Spleen (tissue), 11 donors: ENCODE data around the gene TTC32. TPM values are rescaled to one million over a fixed set of nuclear protein-coding genes. Genes with fewer than 3 reads are reported as not detected.
A peak's percentile ranks its signal among the peaks of the same experiment; 100 is the strongest.

Source experiments
- DNase-seq: peaks from one replicate; pipeline ENCODE4 v3.0.0-alpha.2; 2020
- H3K27ac ChIP-seq, 8 donors: fragments of 200-600 bp; sonication (generic) in 7 of 8; 1 replicate in 4 of 8; 2 replicates in 4 of 8; pipeline versions ENCODE4 v1.5.0 to v1.8.0; 2016 to 2021; ENCODE audit warnings: inconsistent platforms in 4 of 8, mild to moderate bottlenecking in 4 of 8, moderate library complexity in 1 of 8
- H3K27me3 ChIP-seq, 7 donors: fragments of 200-600 bp; sonication (generic) in 6 of 7; replicated peaks in 1 of 7; 1 replicate in 4 of 7; 2 replicates in 3 of 7; pipeline versions ENCODE4 v1.5.0 to v1.8.0; 2016 to 2021; ENCODE audit warnings: inconsistent platforms in 3 of 7, mild to moderate bottlenecking in 1 of 7
- H3K36me3 ChIP-seq, 6 donors: fragments of 200-600 bp; sonication (generic) in 5 of 6; 1 replicate in 4 of 6; 2 replicates in 2 of 6; pipeline versions ENCODE4 v1.5.0 to v1.8.0; 2016 to 2021; ENCODE audit warnings: inconsistent platforms in 2 of 6
- H3K4me1 ChIP-seq, 6 donors: fragments of 200-600 bp; sonication (generic) in 5 of 6; 1 replicate in 3 of 6; 2 replicates in 3 of 6; pipeline versions ENCODE4 v1.5.0 to v1.8.0; 2016 to 2021; ENCODE audit warnings: inconsistent platforms in 3 of 6
- H3K4me3 ChIP-seq, 8 donors: fragments of 200-600 bp; sonication (generic) in 7 of 8; 1 replicate in 4 of 8; 2 replicates in 4 of 8; pipeline versions ENCODE4 v1.5.0 to v1.8.0; 2016 to 2021; ENCODE audit warnings: inconsistent platforms in 4 of 8, mild to moderate bottlenecking in 4 of 8, moderate library complexity in 2 of 8
- H3K9me3 ChIP-seq, 8 donors: fragments of 200-600 bp; sonication (generic) in 7 of 8; 1 replicate in 4 of 8; 2 replicates in 4 of 8; pipeline versions ENCODE4 v1.5.0 to v1.8.0; 2016 to 2021; ENCODE audit warnings: inconsistent platforms in 4 of 8
- CTCF ChIP-seq, 11 experiments: fragments of 200-600 bp in 7 of 11; fragments of 450-650 bp in 4 of 11; sonication (generic) in 4 of 11; IDR thresholded peaks in 8 of 11; conservative IDR thresholded peaks in 3 of 11; 1 replicate in 7 of 11; 2 replicates in 4 of 11; pipeline versions ENCODE4 v1.4.0 to v1.8.0; 2016 to 2021; ENCODE audit warnings: antibody characterized with exemption in 11 of 11, inconsistent platforms in 4 of 11, mild to moderate bottlenecking in 1 of 11
- POLR2A ChIP-seq, 3 donors: fragments of 450-650 bp; IDR thresholded peaks; one replicate each; pipeline ENCODE4 v1.5.1; 2017; ENCODE audit warnings: antibody characterized with exemption in 3 of 3, mild to moderate bottlenecking in 1 of 3
- POLR2AphosphoS5 ChIP-seq, 3 donors: sonication (generic); formaldehyde crosslinking; IDR thresholded peaks; one replicate each; pipeline ENCODE4 v1.5.1; 2017; ENCODE audit warnings: antibody characterized with exemption in 3 of 3
- WGBS, 5 donors: extraction: QIAGEN DNeasy Blood & Tissue Kit in 3 of 5; methylation state at CpG; one replicate each; pipeline versions ENCODE4 v1.1.5 to v1.1.7; 2013 to 2018; 5-methylcytosine and 5-hydroxymethylcytosine counted together
- intact Hi-C: fragments of 100-400 bp; cut with DNase I; formaldehyde crosslinking; loops from one replicate; pipeline ENCODE4 v1.15.0; 2023; ENCODE audit warnings: low total_unique reads
- polyA plus RNA-seq, 3 donors: library from polyadenylated mRNA; stranded (reverse); fragments of 200-250 nt; gene quantifications; one replicate each; pipeline ENCODE4 v1.2.1, GENCODE V29; 2013
- total RNA-seq, 7 donors: library from RNA; depleted of rRNA in 3 of 7; stranded (reverse); fragments of >200 nt in 3 of 7; fragmentation: NEBNext Ultra II Directional in 4 of 7; extraction: Animal tissue kit (Norgen Biotek cat#: 25700) in 4 of 7; gene quantifications; one replicate each; pipeline versions ENCODE4 v1.1.0 to v1.2.1, GENCODE V29; 2016 to 2021
- donor health status: healthy with polysubstance abuse.
- donor health status: DM: no; HTN: no; CAD: no; lungs with moderate emphysema.
- donor health status: DM: no; HTN: no; CAD: no.
- donor health status: Bipolar disorder and iron deficiency.
- donor health status: healthy.
- donor health status: DM: no; HTN: no; CAD: no.
- donor health status: DM: yes; HTN: yes; CAD: no.

Gene TTC32
- total and polyA plus RNA-seq, 10 donors, result 17.7 to 47.6 (median 24.9) TPM

GRCh38 chr2:19916385-19916950 is 14.7 kb upstream of the TTC32 start:
- Histone ChIP-seq H3K36me3 (peaks cover 0 to 18% (median 0%) of the 10 kb centered on the region in 6 donors), H3K4me3 (no peak overlapping the region), H3K4me1 (no peaks in the 10 kb centered on the region), H3K9me3 (no peaks in the 10 kb centered on the region), H3K27ac (no peak overlapping the region), H3K27me3 (no peaks in the 10 kb centered on the region)
- DNase-seq, result no peak
- intact Hi-C loops, result no loop called here
- no peak for TF ChIP-seq POLR2A (IDR thresholded peaks at IDR 0.05)
- no peak for TF ChIP-seq POLR2AphosphoS5 (IDR thresholded peaks at IDR 0.05)
- no peak for TF ChIP-seq CTCF (IDR thresholded peaks at IDR 0.05 in 8 of 11, conservative IDR thresholded peaks at IDR 0.05 in 3 of 11)
- WGBS, 5 donors, result 74 to 93% (median 89%) methylated on average over 4 to 6 of the region's 6 CpGs

- no peak for TF ChIP-seq POLR2AphosphoS5 (IDR thresholded peaks at IDR 0.05)
- TF ChIP-seq POLR2A (IDR thresholded peaks at IDR 0.05), result no peak
- no peak for TF ChIP-seq CTCF (IDR thresholded peaks at IDR 0.05 in 8 of 11, conservative IDR thresholded peaks at IDR 0.05 in 3 of 11)
- Histone ChIP-seq H3K27ac (no peak overlapping the region), H3K4me3 (no peak overlapping the region), H3K4me1 (no peaks in the 10 kb centered on the region), H3K27me3 (no peaks in the 10 kb centered on the region), H3K36me3 (peaks cover 0 to 19% (median 0%) of the 10 kb centered on the region in 6 donors), H3K9me3 (no peaks in the 10 kb centered on the region)
- DNase-seq, result no peak
- WGBS, 5 donors, result 80 to 95% (median 87%) methylated on average over 1 of the region's 1 CpG
- intact Hi-C loops, result no loop called here
Measured at GRCh38 chr2:19914266-19914975, 12.6 kb upstream of the TTC32 start.

GRCh38 chr2:19911808-19912509 is 10.2 kb upstream of the TTC32 start:
- 92 to 98% (median 95%) methylated on average over 9 of the region's 9 CpGs for WGBS, 5 donors
- H3K4me3 ChIP-seq, result no peak overlapping the region
- H3K4me1 ChIP-seq, result no peaks in the 10 kb centered on the region
- no peaks in the 10 kb centered on the region for H3K27me3 ChIP-seq
- DNase-seq, result no peak
- H3K9me3 ChIP-seq, result no peaks in the 10 kb centered on the region
- H3K36me3 ChIP-seq, result peaks cover 0 to 19% (median 0%) of the 10 kb centered on the region in 6 donors
- intact Hi-C loops, result no loop called here
- H3K27ac ChIP-seq, result no peak overlapping the region
- TF ChIP-seq CTCF (IDR thresholded peaks at IDR 0.05 in 8 of 11, conservative IDR thresholded peaks at IDR 0.05 in 3 of 11) (no peak), POLR2A (IDR thresholded peaks at IDR 0.05) (no peak), POLR2AphosphoS5 (IDR thresholded peaks at IDR 0.05) (no peak)

GRCh38 chr2:19902216-19902740 is 495 bp upstream of the TTC32 start:
- no peak for DNase-seq
- H3K27me3 ChIP-seq, result no peaks in the 10 kb centered on the region
- TF ChIP-seq CTCF (IDR thresholded peaks at IDR 0.05 in 8 of 11, conservative IDR thresholded peaks at IDR 0.05 in 3 of 11), result no peak
- no peak for TF ChIP-seq POLR2A (IDR thresholded peaks at IDR 0.05)
- no peak for TF ChIP-seq POLR2AphosphoS5 (IDR thresholded peaks at IDR 0.05)
- H3K4me1 ChIP-seq, result peaks cover 23 to 48% (median 41%) of the 10 kb centered on the region in 6 donors
- intact Hi-C loops, result no loop called here
- peak overlapping the region; percentile 93 to 98 (median 96) for H3K27ac ChIP-seq
- H3K36me3 ChIP-seq, result no peaks in the 10 kb centered on the region
- H3K9me3 ChIP-seq, result no peaks in the 10 kb centered on the region
- WGBS, 5 donors, result 1 to 2% (median 1%) methylated on average over 20 to 21 of the region's 21 CpGs
- peak overlapping the region; percentile 57 to 81 (median 70) for H3K4me3 ChIP-seq
